GM12865 (cell line): Measurements from ENCODE around the gene CPXM2.

Experiments
- DNase-seq: peaks from one replicate; pipeline ENCODE4 v3.0.0; 2010; ENCODE audit warnings: low read depth
- H3K4me3 ChIP-seq: 2 replicates; pipeline ENCODE4 v1.5.1; 2011; ENCODE audit warnings: mild to moderate bottlenecking, low read depth, low read length, control low read depth
- TF ChIP-seq, protein P1 (sequence below): IDR thresholded peaks from 2 replicates; pipeline ENCODE4 v1.5.1; 2011; ENCODE audit warnings: low read length, control low read depth, low read depth, inconsistent platforms; ENCODE audit not compliant: insufficient read depth; ENCODE audit errors: missing control alignments

CPXM2 gene

DNA sequence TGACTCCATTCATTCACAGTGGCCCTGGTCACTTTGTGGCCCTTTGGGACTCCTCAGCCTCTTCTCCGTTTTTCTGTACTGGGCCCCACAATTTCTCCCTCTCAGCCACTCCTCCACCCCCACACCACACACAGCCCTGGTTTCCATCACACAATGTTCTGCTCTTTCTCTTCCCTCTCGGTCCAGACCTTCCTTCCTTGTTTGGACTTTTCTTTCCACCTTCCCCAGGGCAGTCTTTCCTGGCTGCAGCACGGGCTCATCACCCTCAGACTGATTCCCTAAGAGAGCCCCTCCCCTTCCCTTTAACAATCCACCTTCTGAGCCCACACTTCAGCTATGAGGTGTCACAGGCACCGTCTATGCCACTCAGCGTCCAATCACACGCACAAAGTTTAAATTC is 25.7 kb downstream of the CPXM2 start:
- no peak overlapping the region for H3K4me3 ChIP-seq
- TF ChIP-seq, protein P1, sequence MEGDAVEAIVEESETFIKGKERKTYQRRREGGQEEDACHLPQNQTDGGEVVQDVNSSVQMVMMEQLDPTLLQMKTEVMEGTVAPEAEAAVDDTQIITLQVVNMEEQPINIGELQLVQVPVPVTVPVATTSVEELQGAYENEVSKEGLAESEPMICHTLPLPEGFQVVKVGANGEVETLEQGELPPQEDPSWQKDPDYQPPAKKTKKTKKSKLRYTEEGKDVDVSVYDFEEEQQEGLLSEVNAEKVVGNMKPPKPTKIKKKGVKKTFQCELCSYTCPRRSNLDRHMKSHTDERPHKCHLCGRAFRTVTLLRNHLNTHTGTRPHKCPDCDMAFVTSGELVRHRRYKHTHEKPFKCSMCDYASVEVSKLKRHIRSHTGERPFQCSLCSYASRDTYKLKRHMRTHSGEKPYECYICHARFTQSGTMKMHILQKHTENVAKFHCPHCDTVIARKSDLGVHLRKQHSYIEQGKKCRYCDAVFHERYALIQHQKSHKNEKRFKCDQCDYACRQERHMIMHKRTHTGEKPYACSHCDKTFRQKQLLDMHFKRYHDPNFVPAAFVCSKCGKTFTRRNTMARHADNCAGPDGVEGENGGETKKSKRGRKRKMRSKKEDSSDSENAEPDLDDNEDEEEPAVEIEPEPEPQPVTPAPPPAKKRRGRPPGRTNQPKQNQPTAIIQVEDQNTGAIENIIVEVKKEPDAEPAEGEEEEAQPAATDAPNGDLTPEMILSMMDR = no peak
- no peak for DNase-seq

DNA sequence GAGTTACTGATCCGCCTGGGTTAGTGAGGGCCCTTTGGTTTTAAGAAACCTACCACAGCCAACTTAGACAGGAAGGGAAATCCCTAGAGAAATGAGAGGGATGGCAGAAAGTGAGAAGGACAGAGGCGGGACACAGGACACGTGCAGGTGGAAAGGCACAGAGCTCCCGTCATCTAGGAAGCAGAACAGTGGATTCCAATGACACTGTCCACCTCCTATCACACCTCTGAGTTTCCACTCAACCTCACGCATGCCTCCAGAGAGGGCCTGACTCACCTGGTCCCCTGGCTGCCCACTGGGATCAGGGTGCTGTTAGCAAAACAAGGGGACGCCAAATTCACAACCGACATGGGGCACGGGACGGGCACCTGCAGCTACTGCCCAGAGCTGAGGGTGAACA is 26.3 kb downstream of the CPXM2 start:
- no peak overlapping the region for H3K4me3 ChIP-seq
- TF ChIP-seq, protein P1 = no peak
- DNase-seq = no peak

DNA sequence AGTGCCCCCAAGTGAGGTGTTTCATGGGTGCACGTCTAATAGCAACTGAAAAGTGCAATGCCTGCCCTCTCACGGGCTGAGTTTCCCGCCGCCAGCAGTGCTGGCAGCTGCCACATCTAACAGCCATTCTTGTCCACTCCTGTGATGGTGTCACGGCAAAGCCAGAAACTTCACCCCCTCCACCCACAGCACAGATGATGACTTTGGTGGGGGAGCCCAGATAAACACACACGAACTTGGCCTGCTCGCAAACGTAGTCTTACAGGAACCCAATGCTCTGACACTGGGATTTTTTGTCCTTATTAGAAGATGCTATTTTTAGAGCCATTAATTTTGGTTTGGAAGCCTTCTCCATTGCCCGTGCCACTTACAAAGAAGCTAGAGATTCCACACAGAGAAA is 26.7 kb downstream of the CPXM2 start:
- DNase-seq = no peak
- no peak overlapping the region for H3K4me3 ChIP-seq
- TF ChIP-seq, protein P1 = no peak

DNA sequence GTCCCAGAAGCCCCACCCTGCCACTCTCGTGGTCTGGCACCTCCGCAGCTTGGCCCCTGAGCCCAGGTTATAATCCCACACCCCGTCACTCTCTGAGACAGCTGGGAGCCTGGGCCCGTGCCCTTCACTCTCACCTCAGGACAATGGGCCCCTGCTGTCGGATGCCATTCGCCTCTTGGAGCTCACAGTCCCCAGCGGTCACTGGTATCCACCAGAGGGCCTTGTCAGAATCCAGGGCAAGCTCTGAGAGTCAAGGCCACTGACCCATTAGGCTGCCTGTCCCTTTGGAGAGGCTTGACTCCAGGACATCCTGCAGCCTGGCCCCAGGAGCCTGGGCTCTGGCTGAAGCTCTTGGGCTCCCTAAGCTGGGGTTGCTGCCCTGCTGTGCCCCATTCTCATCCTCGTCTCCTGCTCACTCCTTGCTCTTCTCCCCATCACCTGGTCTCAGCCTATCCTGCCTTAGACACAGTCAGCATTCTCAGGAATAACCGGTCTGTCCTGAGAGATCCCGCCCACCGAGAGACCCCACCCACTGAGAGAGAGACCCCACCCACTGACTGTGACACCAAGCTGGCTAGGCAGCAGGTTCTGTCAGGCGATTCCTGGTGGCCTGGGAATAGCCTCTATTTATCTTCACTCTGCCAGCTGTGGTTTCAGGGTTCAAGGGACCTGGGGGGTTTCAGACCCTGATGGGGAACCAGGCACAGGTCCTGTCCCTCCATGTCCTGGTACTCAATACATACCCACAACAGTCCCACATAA is 27.7 kb downstream of the CPXM2 start:
- DNase-seq = no peak
- H3K4me3 ChIP-seq = no peak overlapping the region
- TF ChIP-seq, protein P1 = no peak

DNA sequence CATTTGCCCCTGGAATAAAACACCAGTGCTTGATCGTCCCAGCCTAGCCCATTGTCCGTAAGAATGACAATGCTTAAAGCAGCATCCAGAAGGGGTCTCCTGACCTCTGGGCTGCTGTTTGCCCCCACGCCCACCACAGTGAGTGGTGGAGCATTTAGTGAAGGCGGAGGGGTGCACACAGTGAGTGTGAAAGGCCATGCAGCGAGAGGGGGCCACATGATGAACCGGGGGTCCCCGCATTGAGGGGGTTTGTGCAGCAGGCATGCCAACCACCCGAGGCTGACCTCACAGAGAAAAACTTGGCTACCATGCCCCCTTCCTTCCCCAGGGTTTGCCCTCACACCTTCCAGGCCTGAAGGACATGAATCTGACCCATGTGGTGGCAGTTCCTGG is 28.4 kb downstream of the CPXM2 start:
- DNase-seq = no peak
- no peak overlapping the region for H3K4me3 ChIP-seq
- TF ChIP-seq, protein P1 = no peak

DNA sequence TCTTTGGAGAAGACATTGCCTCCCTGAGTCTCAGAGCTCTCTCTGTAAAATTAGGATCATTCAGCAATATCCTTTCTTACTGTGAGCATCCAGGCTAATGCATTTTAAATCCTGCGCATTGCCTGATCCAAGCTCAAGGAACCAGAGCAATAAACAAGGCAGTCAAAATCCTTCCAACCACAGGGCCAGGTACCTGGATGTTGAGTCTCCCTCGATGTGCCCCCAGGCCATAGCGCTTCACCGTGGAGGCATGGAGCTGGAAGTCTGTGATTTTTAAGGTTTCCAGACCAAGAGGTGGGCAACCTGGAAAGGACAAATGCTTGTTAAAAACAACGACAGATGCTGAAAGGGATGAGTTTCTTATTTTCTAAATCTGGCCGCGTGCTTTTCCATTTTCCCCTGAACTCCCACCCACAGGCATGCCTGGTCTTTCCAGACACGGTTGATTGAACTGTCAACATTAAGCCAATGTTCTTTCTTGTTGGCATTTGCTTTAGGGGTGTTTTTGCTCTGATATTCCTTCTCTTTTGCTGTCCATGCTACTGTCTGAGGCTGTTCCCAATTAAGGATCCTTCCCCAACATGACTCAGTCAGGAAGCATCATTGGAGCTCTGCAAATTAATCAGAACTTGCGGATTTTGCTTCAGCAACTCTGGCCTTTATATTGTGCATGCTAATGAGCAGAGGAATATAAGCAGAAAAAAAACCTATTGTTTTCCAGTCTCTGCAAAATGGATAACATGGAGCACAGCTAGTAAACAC is 29.0 kb downstream of the CPXM2 start:
- no peak overlapping the region for H3K4me3 ChIP-seq
- TF ChIP-seq, protein P1 = no peak
- no peak for DNase-seq
